ENCODE results near the gene DLEU7. TPM values are rescaled to one million over a fixed set of nuclear protein-coding genes. Genes with fewer than 3 reads are reported as not detected.

The DLEU7 gene
- total RNA-seq, 1 donor from 2014 or later: not detected

- Mint-ChIP-seq H3K9me3 (peaks cover 3% of the 10 kb centered on the region), H3K4me3 (no peak overlapping the region), H3K4me1 (peaks cover 28% of the 10 kb centered on the region), H3K27ac (no peak overlapping the region), H3K27me3 (no peaks in the 10 kb centered on the region), H3K36me3 (ENCODE audit: low read depth) (no peaks in the 10 kb centered on the region)
- ChIA-PET POLR2A (interaction anchor here (0.5 kb wide), 1 partner anchor 735 kb away, joined by 6 read pairs; no protein-coding TSS in a partner anchor), CTCF (no interaction called here)
- no peak for TF ChIP-seq CTCF (IDR thresholded peaks at IDR 0.05)
- no peak for ATAC-seq (ENCODE audit: low read depth)
- intact Hi-C loops (cut with micrococcal nuclease): no loop called here
- DNase-seq: no peak
Measured at GRCh38 chr13:50793026-50793425, 50.5 kb downstream of the DLEU7 start.

- Mint-ChIP-seq H3K4me1 (peaks cover 23% of the 10 kb centered on the region), H3K27me3 (no peaks in the 10 kb centered on the region), H3K36me3 (ENCODE audit: low read depth) (no peaks in the 10 kb centered on the region), H3K4me3 (no peak overlapping the region), H3K9me3 (peaks cover 1% of the 10 kb centered on the region), H3K27ac (no peak overlapping the region)
- intact Hi-C loops (cut with micrococcal nuclease): no loop called here
- no peak for TF ChIP-seq CTCF (IDR thresholded peaks at IDR 0.05)
- no peak for DNase-seq
- POLR2A ChIA-PET: interaction anchor here (0.5 kb wide), 1 partner anchor 1001 kb away, joined by 3 read pairs; no protein-coding TSS in a partner anchor
- no peak for ATAC-seq (ENCODE audit: low read depth)
- CTCF ChIA-PET: no interaction called here
Measured at GRCh38 chr13:50788551-50789210, 54.8 kb downstream of the DLEU7 start.

GRCh38 chr13:50787316-50788195 is 55.9 kb downstream of the DLEU7 start:
- H3K9me3 Mint-ChIP-seq: no peaks in the 10 kb centered on the region
- intact Hi-C loops (cut with micrococcal nuclease): no loop called here
- ChIA-PET CTCF (no interaction called here), POLR2A (no interaction called here)
- ATAC-seq (ENCODE audit: low read depth) (no peak), DNase-seq (no peak)
- no peaks in the 10 kb centered on the region for H3K27me3 Mint-ChIP-seq
- no peak overlapping the region for H3K27ac Mint-ChIP-seq
- H3K4me3 Mint-ChIP-seq: no peak overlapping the region
- H3K4me1 Mint-ChIP-seq: peaks cover 23% of the 10 kb centered on the region
- no peaks in the 10 kb centered on the region for H3K36me3 Mint-ChIP-seq (ENCODE audit: low read depth)
- no peak for TF ChIP-seq CTCF (IDR thresholded peaks at IDR 0.05)

- Mint-ChIP-seq H3K27me3 (no peaks in the 10 kb centered on the region), H3K27ac (no peak overlapping the region), H3K36me3 (ENCODE audit: low read depth) (no peaks in the 10 kb centered on the region), H3K9me3 (no peaks in the 10 kb centered on the region), H3K4me3 (peak overlapping the region; percentile 5), H3K4me1 (peaks cover 24% of the 10 kb centered on the region)
- ChIA-PET POLR2A (interaction anchor here (3.5 kb wide), 1 partner anchor 660 kb away, joined by 12 read pairs; no protein-coding TSS in a partner anchor), CTCF (no interaction called here)
- no peak for TF ChIP-seq CTCF (IDR thresholded peaks at IDR 0.05)
- no peak for DNase-seq
- intact Hi-C loops (cut with micrococcal nuclease): no loop called here
- no peak for ATAC-seq (ENCODE audit: low read depth)
Measured at GRCh38 chr13:50783717-50784290, 59.7 kb downstream of the DLEU7 start.

GRCh38 chr13:50783066-50783465 is 60.4 kb downstream of the DLEU7 start:
- ChIA-PET CTCF (interaction anchor here (1.1 kb wide), 1 partner anchor 184 kb away, joined by 3 read pairs; no protein-coding TSS in a partner anchor), POLR2A (interaction anchor here (0.7 to 3.5 kb wide), 4 partner anchors 11 to 659 kb away, joined by 4 to 12 read pairs (median 6); no protein-coding TSS in a partner anchor)
- ATAC-seq (ENCODE audit: low read depth): no peak
- H3K4me3 Mint-ChIP-seq: peak overlapping the region; percentile 3
- TF ChIP-seq CTCF (IDR thresholded peaks at IDR 0.05): no peak
- H3K9me3 Mint-ChIP-seq: no peaks in the 10 kb centered on the region
- no peaks in the 10 kb centered on the region for H3K27me3 Mint-ChIP-seq
- H3K27ac Mint-ChIP-seq: peak overlapping the region; percentile 9
- peaks cover 27% of the 10 kb centered on the region for H3K4me1 Mint-ChIP-seq
- intact Hi-C loops (cut with micrococcal nuclease): no loop called here
- no peak for DNase-seq
- H3K36me3 Mint-ChIP-seq (ENCODE audit: low read depth): no peaks in the 10 kb centered on the region
